ENCODE results near the gene MORN1. TPM values are rescaled to one million over a fixed set of nuclear protein-coding genes. Genes with fewer than 3 reads are reported as not detected.

Gene MORN1
- total and polyA plus RNA-seq, 9 of the 15 experiments (the other 6 are each of a cell fraction or from before 2014, with no cell fraction given), result 0.24 to 9.3 (median 4.2) TPM

GRCh38 chr1:2409745-2410144 lies 18.4 kb upstream of the MORN1 start (continued):
- TF ChIP-seq ZBTB43 (CRISPR knock-in tag; IDR thresholded peaks at IDR 0.05), result no peak
- TF ChIP-seq THAP12 (CRISPR knock-in tag; IDR thresholded peaks at IDR 0.05), result no peak
- TF ChIP-seq RERE (CRISPR knock-in tag; IDR thresholded peaks at IDR 0.05; ENCODE audit: borderline replicate concordance), result no peak
- no peak for TF ChIP-seq CTCF (IDR thresholded peaks at IDR 0.05 in 2 of 3, conservative IDR thresholded peaks at IDR 0.05 in 1 of 3; ENCODE audit: insufficient read depth in 2 of 3, low read depth in 1 of 3, low read length in 3 of 3)
- no peak for TF ChIP-seq MNT (conservative IDR thresholded peaks at IDR 0.05)
- no peak for TF ChIP-seq XRCC3 (IDR thresholded peaks at IDR 0.05)
- no peak for TF ChIP-seq HOXB6 (CRISPR knock-in tag; IDR thresholded peaks at IDR 0.05; ENCODE audit: borderline replicate concordance)

Measured in K562 (cell line).